Lung (tissue), 12 donors: ENCODE data around the gene KRT86. TPM values are rescaled to one million over a fixed set of nuclear protein-coding genes. Genes with fewer than 3 reads are reported as not detected.

Experiments
- ATAC-seq: fragments of 200-7000 bp; cut with Tn5 transposase; one replicate; pipeline ENCODE4 v1.9.1; 2020; ENCODE audit warnings: moderate number of reproducible peaks; ENCODE audit not compliant: insufficient read depth, low FRiP score
- DNase-seq, 3 donors: peaks; one replicate each; pipeline ENCODE4 v3.0.0-alpha.2; 2013 to 2017
- H3K27ac ChIP-seq, 2 donors: one replicate each; pipeline ENCODE4 v1.5.1; 2013; ENCODE audit warnings: mild to moderate bottlenecking in 2 of 2, moderate library complexity in 2 of 2, control low read depth in 1 of 2, inconsistent platforms in 1 of 2, low read depth in 1 of 2, low read length in 1 of 2
- H3K27me3 ChIP-seq, 3 donors: one replicate each; pipeline ENCODE4 v1.5.1; 2013; ENCODE audit warnings: low read length in 2 of 3; ENCODE audit not compliant: control insufficient read depth in 3 of 3, insufficient read depth in 3 of 3
- H3K36me3 ChIP-seq, 4 donors: one replicate each; pipeline ENCODE4 v1.5.1; 2013; ENCODE audit warnings: low read length in 4 of 4, mild to moderate bottlenecking in 1 of 4, moderate library complexity in 1 of 4; ENCODE audit not compliant: control insufficient read depth in 4 of 4, insufficient read depth in 4 of 4
- H3K4me1 ChIP-seq, 5 donors: one replicate each; pipeline ENCODE4 v1.5.1; 2013; ENCODE audit warnings: low read length in 5 of 5, mild to moderate bottlenecking in 2 of 5, moderate library complexity in 1 of 5; ENCODE audit not compliant: control insufficient read depth in 5 of 5, insufficient read depth in 5 of 5
- H3K4me3 ChIP-seq: one replicate; pipeline ENCODE4 v1.5.1; 2013; ENCODE audit warnings: mild to moderate bottlenecking, control low read depth, moderate library complexity
- H3K9ac ChIP-seq, 2 donors: one replicate each; pipeline ENCODE4 v1.5.1; 2013; ENCODE audit warnings: low read length in 2 of 2, control low read depth in 1 of 2; ENCODE audit not compliant: insufficient read depth in 1 of 2
- H3K9me3 ChIP-seq, 4 donors: one replicate each; pipeline ENCODE4 v1.5.1; 2013; ENCODE audit warnings: low read length in 3 of 4, mild to moderate bottlenecking in 1 of 4, moderate library complexity in 1 of 4; ENCODE audit not compliant: control insufficient read depth in 4 of 4, insufficient read depth in 3 of 4
- WGBS, 2 donors: extraction: QIAGEN DNeasy Blood & Tissue Kit; methylation state at CpG; one replicate each; pipeline ENCODE4 v1.1.7; 2013; 5-methylcytosine and 5-hydroxymethylcytosine counted together
- polyA plus RNA-seq, 2 donors: library from polyadenylated mRNA; stranded (reverse); fragments of 200-250 nt; gene quantifications; one replicate each; pipeline ENCODE4 v1.2.1, GENCODE V29; 2013
- total RNA-seq, 2 donors: library from RNA; depleted of rRNA in 1 of 2; stranded (reverse); fragments of >200 nt in 1 of 2; gene quantifications; one replicate each; pipeline ENCODE4 v1.2.1, GENCODE V29; 2014 to 2021
- TF ChIP-seq, protein P1 (sequence below): IDR thresholded peaks from 2 replicates; pipeline ENCODE4 v1.5.1; 2012; ENCODE audit warnings: mild to moderate bottlenecking; ENCODE audit errors: control extremely low read depth, extremely low read depth
- donor health status: control.
- donor health status: control.
- donor health status: Bipolar disorder and iron deficiency.
- donor health status: healthy.
- donor health status: DM: yes; HTN: yes; CAD: no.

The KRT86 gene
- total and polyA plus RNA-seq, 4 donors, result 0.11 to 1.1 (median 0.31) TPM; not detected in 1

DNA sequence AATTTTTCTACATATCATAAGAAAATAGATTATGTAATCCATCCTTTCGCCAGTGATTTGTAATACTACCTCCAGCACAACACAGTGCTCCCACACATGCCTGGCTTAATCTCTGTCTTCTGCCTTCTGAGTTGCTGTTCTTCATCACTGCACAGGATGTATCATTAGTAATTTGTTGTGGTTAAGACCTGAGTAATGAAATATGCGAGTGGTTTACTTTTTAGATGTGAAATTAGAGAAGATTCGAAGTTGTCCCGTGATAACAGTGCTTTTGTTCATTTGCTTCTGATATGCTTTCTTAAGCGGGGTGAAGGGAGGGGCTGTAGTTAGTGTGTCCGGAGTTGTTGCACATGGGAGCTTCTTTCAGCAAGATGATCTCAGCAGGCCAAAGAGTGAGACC lies 74.8 kb downstream of the KRT86 start:
- H3K9me3 ChIP-seq, result peaks cover 0 to 2% (median 0%) of the 10 kb centered on the region in 4 donors
- no peaks in the 10 kb centered on the region for H3K27me3 ChIP-seq
- H3K36me3 ChIP-seq, result no peaks in the 10 kb centered on the region
- DNase-seq, result no peak
- no peak for ATAC-seq
- H3K4me1 ChIP-seq, result peaks cover 0 to 13% (median 0%) of the 10 kb centered on the region in 5 donors
- no peak overlapping the region for H3K9ac ChIP-seq
- no peak overlapping the region for H3K4me3 ChIP-seq
- no peak overlapping the region for H3K27ac ChIP-seq
- 76 to 83% methylated on average over 6 of the region's 6 CpGs for WGBS, 2 donors
- TF ChIP-seq, protein P1, sequence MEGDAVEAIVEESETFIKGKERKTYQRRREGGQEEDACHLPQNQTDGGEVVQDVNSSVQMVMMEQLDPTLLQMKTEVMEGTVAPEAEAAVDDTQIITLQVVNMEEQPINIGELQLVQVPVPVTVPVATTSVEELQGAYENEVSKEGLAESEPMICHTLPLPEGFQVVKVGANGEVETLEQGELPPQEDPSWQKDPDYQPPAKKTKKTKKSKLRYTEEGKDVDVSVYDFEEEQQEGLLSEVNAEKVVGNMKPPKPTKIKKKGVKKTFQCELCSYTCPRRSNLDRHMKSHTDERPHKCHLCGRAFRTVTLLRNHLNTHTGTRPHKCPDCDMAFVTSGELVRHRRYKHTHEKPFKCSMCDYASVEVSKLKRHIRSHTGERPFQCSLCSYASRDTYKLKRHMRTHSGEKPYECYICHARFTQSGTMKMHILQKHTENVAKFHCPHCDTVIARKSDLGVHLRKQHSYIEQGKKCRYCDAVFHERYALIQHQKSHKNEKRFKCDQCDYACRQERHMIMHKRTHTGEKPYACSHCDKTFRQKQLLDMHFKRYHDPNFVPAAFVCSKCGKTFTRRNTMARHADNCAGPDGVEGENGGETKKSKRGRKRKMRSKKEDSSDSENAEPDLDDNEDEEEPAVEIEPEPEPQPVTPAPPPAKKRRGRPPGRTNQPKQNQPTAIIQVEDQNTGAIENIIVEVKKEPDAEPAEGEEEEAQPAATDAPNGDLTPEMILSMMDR, result no peak

DNA sequence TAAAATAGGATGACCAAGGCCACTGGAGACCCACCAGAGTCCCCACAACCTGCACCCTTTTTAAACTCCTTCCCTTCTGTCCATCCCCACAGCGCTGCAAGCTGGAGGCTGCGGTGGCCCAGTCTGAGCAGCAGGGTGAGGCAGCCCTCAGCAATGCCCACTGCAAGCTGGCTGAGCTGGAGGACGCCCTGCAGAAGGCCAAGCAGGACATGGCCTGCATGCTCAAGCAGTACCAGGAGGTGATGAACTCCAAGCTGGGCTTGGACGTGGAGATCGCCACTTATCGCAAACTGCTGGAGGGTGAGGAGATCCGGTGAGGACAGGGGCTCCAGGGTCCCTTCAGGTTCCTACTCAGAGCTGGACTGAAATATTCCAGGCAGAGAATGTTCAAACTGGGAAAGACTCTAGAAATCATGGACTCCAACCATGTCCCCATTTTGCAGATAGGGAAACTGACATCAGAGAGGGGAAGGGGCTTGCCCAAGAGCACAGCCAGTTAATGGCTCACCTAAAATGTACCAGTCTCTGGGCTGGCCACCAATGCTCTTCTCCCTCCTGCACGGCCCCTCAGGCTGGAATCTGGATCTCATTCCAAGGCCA lies 75.7 kb downstream of the KRT86 start:
- H3K36me3 ChIP-seq, result no peaks in the 10 kb centered on the region
- no peak overlapping the region for H3K27ac ChIP-seq
- ATAC-seq (no peak), DNase-seq (no peak)
- H3K9me3 ChIP-seq, result peaks cover 0 to 2% (median 0%) of the 10 kb centered on the region in 4 donors
- peaks cover 0 to 13% (median 0%) of the 10 kb centered on the region in 5 donors for H3K4me1 ChIP-seq
- H3K27me3 ChIP-seq, result no peaks in the 10 kb centered on the region
- whole genome bisulfite sequencing, 2 donors, result 94 to 95% methylated on average over 8 of the region's 8 CpGs
- TF ChIP-seq, protein P1, result no peak
- H3K4me3 ChIP-seq, result no peak overlapping the region
- no peak overlapping the region for H3K9ac ChIP-seq

DNA sequence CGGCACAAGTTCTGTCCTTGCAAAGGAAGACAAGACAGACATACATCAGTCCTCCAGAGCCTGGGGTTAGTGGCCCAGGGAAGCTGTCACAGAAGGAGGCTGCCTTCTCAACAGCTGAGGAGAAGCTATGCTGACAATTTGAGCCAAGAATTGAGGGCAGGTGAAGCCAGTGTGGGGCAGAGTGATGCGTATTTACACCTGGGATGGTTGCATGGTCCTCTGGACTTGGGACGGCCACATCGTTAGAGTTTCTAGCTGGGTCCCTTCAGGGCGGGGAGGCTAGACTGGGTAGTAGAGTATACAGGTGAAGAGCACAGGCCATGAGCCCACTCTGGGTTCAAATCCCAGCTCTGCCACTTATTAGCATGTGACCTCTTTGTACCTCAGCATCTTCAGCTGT lies 76.3 kb downstream of the KRT86 start:
- no peak overlapping the region for H3K9ac ChIP-seq
- peaks cover 0 to 2% (median 0%) of the 10 kb centered on the region in 4 donors for H3K9me3 ChIP-seq
- DNase-seq (no peak), ATAC-seq (no peak)
- TF ChIP-seq, protein P1, result no peak
- no peaks in the 10 kb centered on the region for H3K36me3 ChIP-seq
- H3K27ac ChIP-seq, result no peak overlapping the region
- peaks cover 0 to 13% (median 0%) of the 10 kb centered on the region in 5 donors for H3K4me1 ChIP-seq
- no peak overlapping the region for H3K4me3 ChIP-seq
- H3K27me3 ChIP-seq, result no peaks in the 10 kb centered on the region
- WGBS, 2 donors, result 92 to 94% methylated on average over 5 of the region's 5 CpGs
